IgD-negative memory B cell (primary cell): Measurements from ENCODE around the gene OR4D11. TPM values are rescaled to one million over a fixed set of nuclear protein-coding genes. Genes with fewer than 3 reads are reported as not detected.
"Not testable (repeated sequence)": the region's sequence is repeated elsewhere in the genome, so short reads cannot be mapped to it uniquely, and the experiment has no call there.

Source experiments
- H3K27ac Mint-ChIP-seq, 3 donors: one replicate each; pipeline ENCODE4 v1.8.0; 2020 to 2022; ENCODE audit warnings: mild to moderate bottlenecking in 3 of 3, mixed read lengths in 3 of 3, moderate library complexity in 1 of 3
- H3K27me3 Mint-ChIP-seq: one replicate; pipeline ENCODE4 v1.8.0; 2021; ENCODE audit warnings: mixed read lengths
- H3K36me3 Mint-ChIP-seq: one replicate; pipeline ENCODE4 v1.8.0; 2020; ENCODE audit warnings: mild to moderate bottlenecking, mixed read lengths
- H3K4me1 Mint-ChIP-seq, 3 donors: one replicate each; pipeline ENCODE4 v1.8.0; 2020 to 2022; ENCODE audit warnings: mixed read lengths in 3 of 3, mild to moderate bottlenecking in 1 of 3
- H3K4me3 Mint-ChIP-seq, 4 donors: one replicate each; pipeline ENCODE4 v1.8.0; 2020 to 2022; ENCODE audit warnings: mild to moderate bottlenecking in 4 of 4, mixed read lengths in 4 of 4, moderate library complexity in 3 of 4
- H3K9me3 Mint-ChIP-seq, 3 donors: one replicate each; pipeline ENCODE4 v1.8.0; 2020 to 2021; ENCODE audit warnings: mixed read lengths in 3 of 3, mild to moderate bottlenecking in 1 of 3
- polyA plus RNA-seq: library from polyadenylated mRNA; unstranded; fragments of 300-500 nt; fragmentation: Illumina TruSeq; gene quantifications from one replicate; pipeline ENCODE4 v1.2.3, GENCODE V29; 2021

OR4D11 gene
- polyA plus RNA-seq = not detected

GRCh38 chr11:59503276-59503675 is at the start of gene OR4D11:
TSS of gene OR4D11 (plus strand) at chr11:59503576. CDS start at chr11:59503576, 0 bp downstream.
- Mint-ChIP-seq H3K4me1 (peaks cover 0 to 3% (median 0%) of the 10 kb centered on the region in 3 donors), H3K9me3 (peaks cover 0 to 2% (median 0%) of the 10 kb centered on the region in 3 donors), H3K4me3 (peak within 1 kb of the TSS in 1 of 4 donors; percentile 22), H3K27me3 (peaks cover 11% of the 10 kb centered on the region), H3K36me3 (peaks cover 3% of the 10 kb centered on the region), H3K27ac (no peak within 1 kb of the TSS)

DNA sequence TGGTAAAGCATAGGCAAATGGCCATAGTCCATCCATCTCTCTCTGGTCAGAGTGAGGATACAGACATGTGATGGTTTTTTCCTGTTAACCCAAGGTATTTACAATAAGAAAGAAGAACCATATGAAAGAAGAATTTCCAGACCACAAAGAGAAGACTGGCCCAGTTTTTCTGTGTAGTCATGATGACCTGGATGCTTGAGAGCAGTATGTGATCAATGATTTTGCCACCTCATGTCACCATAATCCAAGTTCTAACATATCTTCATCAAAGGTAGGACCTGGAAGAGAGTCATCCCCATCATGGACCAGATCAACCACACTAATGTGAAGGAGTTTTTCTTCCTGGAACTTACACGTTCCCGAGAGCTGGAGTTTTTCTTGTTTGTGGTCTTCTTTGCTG is 46.7 kb upstream of the OR4D11 start, which contains the start of gene OR4D6:
Gene OR4D6, plus strand, starts transcription at position 301 of the 400 bp plus-strand sequence. Its CDS starts 0 bp downstream, at position 301.
- H3K4me3 Mint-ChIP-seq = no peak within 1 kb of the TSS
- no peaks in the 10 kb centered on the region for H3K4me1 Mint-ChIP-seq
- no peaks in the 10 kb centered on the region for H3K36me3 Mint-ChIP-seq
- H3K27me3 Mint-ChIP-seq = peaks cover 21% of the 10 kb centered on the region
- no peak within 1 kb of the TSS for H3K27ac Mint-ChIP-seq
- H3K9me3 Mint-ChIP-seq = peaks cover 0 to 3% (median 2%) of the 10 kb centered on the region in 3 donors

GRCh38 chr11:59459916-59460315 is 43.5 kb upstream of the OR4D11 start:
- Mint-ChIP-seq H3K36me3 (no peaks in the 10 kb centered on the region), H3K9me3 (peaks cover 1 to 4% (median 2%) of the 10 kb centered on the region in 3 donors), H3K4me1 (no peaks in the 10 kb centered on the region), H3K27me3 (peaks cover 24% of the 10 kb centered on the region), H3K27ac (no peak overlapping the region), H3K4me3 (no peak overlapping the region)

GRCh38 chr11:59463190-59463641 is 40.2 kb upstream of the OR4D11 start:
- Mint-ChIP-seq H3K27ac (no peak overlapping the region), H3K9me3 (peaks cover 1 to 11% (median 2%) of the 10 kb centered on the region in 3 donors), H3K4me1 (no peaks in the 10 kb centered on the region), H3K27me3 (peaks cover 19% of the 10 kb centered on the region), H3K4me3 (no peak overlapping the region), H3K36me3 (no peaks in the 10 kb centered on the region)

- peaks cover 2% of the 10 kb centered on the region for H3K27me3 Mint-ChIP-seq
Measured at GRCh38 chr11:59473015-59473414, 30.4 kb upstream of the OR4D11 start, which contains the start of gene OR4D10. TSS of gene OR4D10 (plus strand) at chr11:59473315. CDS start at chr11:59477430, 4,115 bp downstream.

DNA sequence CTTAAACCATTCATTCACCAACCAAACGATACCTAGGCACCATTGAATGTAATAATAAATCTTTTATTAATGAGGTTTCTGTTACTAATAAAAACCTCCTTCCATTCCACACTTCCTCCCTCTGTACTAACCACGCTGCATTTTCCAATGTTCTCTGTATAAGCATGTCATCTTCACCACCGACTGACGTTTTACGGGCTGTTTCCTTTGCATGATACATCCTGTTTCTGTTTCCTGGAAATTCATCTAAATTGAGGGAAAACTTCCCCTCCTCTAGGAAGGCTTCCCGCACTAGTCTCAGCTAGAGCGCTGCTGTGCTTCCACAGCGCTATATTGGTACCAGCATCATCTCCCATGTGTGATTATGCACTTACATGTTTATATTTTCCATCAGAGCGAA is 28.2 kb upstream of the OR4D11 start:
- Mint-ChIP-seq H3K27me3 (no peaks in the 10 kb centered on the region), H3K4me3 (no peak overlapping the region), H3K36me3 (no peaks in the 10 kb centered on the region), H3K4me1 (peaks cover 6 to 7% (median 6%) of the 10 kb centered on the region in 3 donors), H3K9me3 (no peaks in the 10 kb centered on the region), H3K27ac (no peak overlapping the region)

More at GRCh38 chr11:59473015-59473414, 30.4 kb upstream of the OR4D11 start, which contains the start of gene OR4D10:
- no peaks in the 10 kb centered on the region for H3K9me3 Mint-ChIP-seq
- H3K4me3 Mint-ChIP-seq = no peak within 1 kb of the TSS
- no peaks in the 10 kb centered on the region for H3K36me3 Mint-ChIP-seq
- no peak within 1 kb of the TSS for H3K27ac Mint-ChIP-seq
- H3K4me1 Mint-ChIP-seq = peaks cover 6 to 7% (median 6%) of the 10 kb centered on the region in 3 donors

GRCh38 chr11:59479906-59480305 is 23.5 kb upstream of the OR4D11 start:
- no peaks in the 10 kb centered on the region for H3K27me3 Mint-ChIP-seq
- no peak overlapping the region for H3K27ac Mint-ChIP-seq
- no peaks in the 10 kb centered on the region for H3K9me3 Mint-ChIP-seq
- H3K4me3 Mint-ChIP-seq = no peak overlapping the region
- H3K4me1 Mint-ChIP-seq = peaks cover 6 to 7% (median 6%) of the 10 kb centered on the region in 3 donors
- no peaks in the 10 kb centered on the region for H3K36me3 Mint-ChIP-seq

- H3K4me1 Mint-ChIP-seq = peaks cover 6 to 7% (median 6%) of the 10 kb centered on the region in 3 donors
- no peaks in the 10 kb centered on the region for H3K36me3 Mint-ChIP-seq
- H3K9me3 Mint-ChIP-seq = no peaks in the 10 kb centered on the region
- H3K27ac Mint-ChIP-seq = no peak overlapping the region
- H3K27me3 Mint-ChIP-seq = no peaks in the 10 kb centered on the region
- no peak overlapping the region for H3K4me3 Mint-ChIP-seq
Measured at GRCh38 chr11:59480359-59480758, 23.0 kb upstream of the OR4D11 start.

GRCh38 chr11:59501931-59502330 is 1.4 kb upstream of the OR4D11 start:
- Mint-ChIP-seq H3K27ac (no peak overlapping the region), H3K36me3 (peaks cover 3% of the 10 kb centered on the region), H3K4me3 (no peak overlapping the region), H3K4me1 (peaks cover 0 to 3% (median 0%) of the 10 kb centered on the region in 3 donors), H3K27me3 (peaks cover 13% of the 10 kb centered on the region), H3K9me3 (peaks cover 0 to 3% (median 0%) of the 10 kb centered on the region in 3 donors)

- Mint-ChIP-seq H3K9me3 (peaks cover 0 to 2% (median 0%) of the 10 kb centered on the region in 3 donors), H3K4me3 (no peak within 1 kb of the TSS)
Measured at GRCh38 chr11:59510941-59511589, 7.7 kb downstream of the OR4D11 start, which contains the start of gene OR4D9. TSS of gene OR4D9 (plus strand) at chr11:59511539. CDS start at chr11:59514913, 3,374 bp downstream.

GRCh38 chr11:59511675-59512074 is 8.3 kb downstream of the OR4D11 start:
- H3K4me1 Mint-ChIP-seq = peaks cover 0 to 5% (median 4%) of the 10 kb centered on the region in 3 donors
- peaks cover 0 to under 1% (median 0%) of the 10 kb centered on the region in 3 donors for H3K9me3 Mint-ChIP-seq
- peak overlapping the region in 1 of 3 donors; percentile 41 for H3K27ac Mint-ChIP-seq
- H3K4me3 Mint-ChIP-seq = no peak overlapping the region
- peaks cover 14% of the 10 kb centered on the region for H3K27me3 Mint-ChIP-seq
- no peaks in the 10 kb centered on the region for H3K36me3 Mint-ChIP-seq

More at GRCh38 chr11:59510941-59511589, 7.7 kb downstream of the OR4D11 start, which contains the start of gene OR4D9:
- no peaks in the 10 kb centered on the region for H3K36me3 Mint-ChIP-seq
- H3K4me1 Mint-ChIP-seq = peaks cover 0 to 5% (median 4%) of the 10 kb centered on the region in 3 donors
- H3K27ac Mint-ChIP-seq = peak within 1 kb of the TSS in 1 of 3 donors; percentile 41
- peaks cover 14% of the 10 kb centered on the region for H3K27me3 Mint-ChIP-seq

DNA sequence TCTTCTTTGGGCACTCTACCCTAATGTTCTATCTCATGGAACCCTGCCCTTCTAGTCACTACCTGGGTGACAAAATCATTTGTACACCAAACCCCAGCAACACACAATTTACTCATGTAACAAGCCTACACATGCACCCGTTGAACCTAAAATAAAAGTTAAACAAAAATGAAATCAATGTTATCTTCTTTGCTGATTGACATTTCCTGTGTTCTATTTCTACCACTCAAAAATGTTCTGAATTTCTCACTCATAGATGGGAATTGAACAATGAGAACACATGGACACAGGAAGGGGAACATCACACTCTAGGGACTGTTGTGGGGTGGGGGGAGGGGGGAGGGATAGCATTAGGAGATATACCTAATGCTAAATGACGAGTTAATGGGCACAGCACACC is 16.8 kb downstream of the OR4D11 start:
- not testable (repeated sequence) for H3K9me3 Mint-ChIP-seq, H3K4me1 Mint-ChIP-seq, H3K4me3 Mint-ChIP-seq, H3K36me3 Mint-ChIP-seq, H3K27ac Mint-ChIP-seq
- peaks cover 18% of the 10 kb centered on the region for H3K27me3 Mint-ChIP-seq

DNA sequence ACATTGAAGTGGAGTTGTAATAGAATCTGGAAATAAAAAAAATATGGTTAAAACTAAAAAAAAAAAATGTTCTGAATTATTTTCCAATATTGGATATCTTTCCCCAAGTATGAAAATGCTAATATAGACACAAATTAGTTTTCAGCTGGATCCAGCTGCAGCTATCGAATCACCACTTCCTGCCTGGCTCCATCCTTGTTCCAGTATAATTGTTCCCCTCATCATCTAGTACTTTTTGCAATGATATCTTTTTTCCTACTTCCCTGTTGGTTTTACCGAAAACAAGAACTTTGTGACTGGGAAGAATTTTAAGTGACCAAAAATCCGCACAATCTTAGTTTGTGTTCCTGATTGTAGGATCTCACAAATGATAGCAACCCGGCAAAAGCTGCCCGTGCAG is 17.4 kb downstream of the OR4D11 start:
- no peaks in the 10 kb centered on the region for H3K36me3 Mint-ChIP-seq
- H3K4me1 Mint-ChIP-seq = no peaks in the 10 kb centered on the region
- no peak overlapping the region for H3K4me3 Mint-ChIP-seq
- peaks cover 0 to 2% (median 0%) of the 10 kb centered on the region in 3 donors for H3K9me3 Mint-ChIP-seq
- H3K27me3 Mint-ChIP-seq = peaks cover 15% of the 10 kb centered on the region
- no peak overlapping the region for H3K27ac Mint-ChIP-seq

DNA sequence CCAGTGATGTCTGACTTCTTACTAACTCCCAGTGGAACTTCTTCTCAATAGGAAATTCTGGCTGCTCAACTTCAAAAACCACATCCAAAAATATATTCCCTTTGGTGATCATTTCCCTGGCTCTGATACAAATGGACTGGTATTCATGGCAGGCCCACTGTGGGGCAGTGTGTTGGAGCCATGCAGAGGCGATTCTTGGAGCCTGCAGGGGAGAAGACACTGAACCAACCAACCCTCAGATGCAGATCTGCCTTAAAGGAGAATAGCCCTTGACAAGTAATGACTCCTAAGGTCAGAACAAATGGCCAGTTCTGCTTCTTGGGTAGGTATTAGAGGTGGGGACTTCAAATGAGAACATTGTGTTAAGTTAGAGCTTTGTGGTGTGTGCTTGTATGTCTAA is 20.2 kb downstream of the OR4D11 start:
- H3K27me3 Mint-ChIP-seq = peaks cover 11% of the 10 kb centered on the region
- no peaks in the 10 kb centered on the region for H3K9me3 Mint-ChIP-seq
- no peak overlapping the region for H3K4me3 Mint-ChIP-seq
- H3K36me3 Mint-ChIP-seq = no peaks in the 10 kb centered on the region
- no peaks in the 10 kb centered on the region for H3K4me1 Mint-ChIP-seq
- no peak overlapping the region for H3K27ac Mint-ChIP-seq

DNA sequence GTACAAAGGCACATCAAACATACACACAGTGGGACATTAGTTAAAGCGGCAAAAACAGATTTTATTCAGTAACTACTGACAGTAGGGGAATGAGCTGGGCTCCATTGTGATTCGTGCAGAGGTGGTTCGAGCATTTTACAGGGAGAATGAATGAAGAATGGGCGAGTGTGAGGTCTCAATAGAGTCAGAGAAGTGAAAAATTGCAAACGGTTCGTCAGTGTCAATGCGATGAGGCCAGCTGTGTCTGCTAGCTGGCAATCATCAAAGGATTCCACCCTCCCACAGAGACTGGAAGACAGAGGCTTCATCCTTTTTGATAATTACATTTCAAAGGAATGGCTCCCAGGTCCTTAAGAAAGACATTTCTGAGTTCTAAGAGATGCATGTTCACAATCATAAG is 25.3 kb downstream of the OR4D11 start:
- peaks cover 6% of the 10 kb centered on the region for H3K27me3 Mint-ChIP-seq
- peak overlapping the region in 1 of 4 donors; percentile 37 for H3K4me3 Mint-ChIP-seq
- H3K36me3 Mint-ChIP-seq = no peaks in the 10 kb centered on the region
- H3K27ac Mint-ChIP-seq = no peak overlapping the region
- peaks cover 0 to 3% (median 0%) of the 10 kb centered on the region in 3 donors for H3K4me1 Mint-ChIP-seq
- H3K9me3 Mint-ChIP-seq = no peaks in the 10 kb centered on the region
